Stimulated activated CD4-positive, alpha-beta T cell treated with anti-CD3 and anti-CD28 coated beads, Interleukin-1b, Interleukin-23, amount 100 ng/mL, for 24 hours (primary cell): ENCODE data around the gene METTL16.

Source experiments
- DNase-seq, 4 experiments: peaks; one replicate each; pipeline ENCODE4 v3.0.0-alpha.2; 2020; ENCODE audit warnings: low read depth in 4 of 4, low spot score in 1 of 4

The METTL16 gene

DNA sequence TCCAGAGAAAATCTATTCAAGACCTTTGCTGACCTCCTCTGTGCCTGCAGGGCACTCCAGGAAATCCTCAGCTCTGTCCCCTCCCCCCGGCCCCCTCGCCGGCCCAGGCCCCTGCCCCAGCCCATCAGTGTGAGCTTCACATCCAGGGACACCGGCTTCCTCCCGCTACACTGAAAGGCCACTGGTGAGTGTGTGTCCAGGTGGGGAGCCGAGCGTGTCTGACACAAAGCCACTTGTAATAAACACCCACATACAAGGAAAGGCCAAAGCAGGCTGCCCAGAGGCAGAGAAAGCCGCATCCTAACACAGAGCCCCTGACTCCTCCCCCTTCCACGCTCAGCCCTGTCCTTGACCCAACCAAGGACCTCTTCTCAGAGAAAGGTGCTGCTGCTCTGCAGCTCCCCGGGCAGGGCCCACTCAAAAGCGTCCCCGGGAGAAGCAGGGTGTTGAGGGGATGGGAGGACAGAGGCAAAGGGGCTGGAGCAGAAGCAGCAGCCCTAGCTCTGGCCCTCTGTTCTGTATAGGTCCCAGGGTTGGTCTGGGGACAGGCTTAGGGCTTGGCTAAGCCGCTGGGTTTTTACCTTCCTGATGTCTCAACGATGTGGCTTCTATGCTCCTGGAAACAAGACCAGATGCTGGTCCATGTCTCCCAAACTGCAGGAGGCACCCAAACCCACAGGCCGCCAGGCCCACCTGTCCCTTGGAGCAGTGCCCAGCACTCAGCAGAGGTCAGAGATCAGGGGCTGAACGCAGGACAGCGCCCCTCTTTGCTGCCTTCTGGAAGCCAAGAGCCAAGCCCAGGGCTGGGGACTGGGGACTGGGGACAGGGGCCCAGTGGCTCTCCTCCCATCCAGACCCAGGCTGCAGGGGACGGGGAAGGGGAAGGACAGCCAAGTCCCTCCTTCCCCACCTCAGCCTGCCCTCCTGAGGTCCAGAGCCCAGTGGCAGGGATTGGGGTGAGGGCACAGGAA, 126.2 kb downstream of the METTL16 start:
- DNase-seq = no peak

GRCh38 chr17:2384439-2385127, 127.1 kb downstream of the METTL16 start:
- no peak for DNase-seq

DNA sequence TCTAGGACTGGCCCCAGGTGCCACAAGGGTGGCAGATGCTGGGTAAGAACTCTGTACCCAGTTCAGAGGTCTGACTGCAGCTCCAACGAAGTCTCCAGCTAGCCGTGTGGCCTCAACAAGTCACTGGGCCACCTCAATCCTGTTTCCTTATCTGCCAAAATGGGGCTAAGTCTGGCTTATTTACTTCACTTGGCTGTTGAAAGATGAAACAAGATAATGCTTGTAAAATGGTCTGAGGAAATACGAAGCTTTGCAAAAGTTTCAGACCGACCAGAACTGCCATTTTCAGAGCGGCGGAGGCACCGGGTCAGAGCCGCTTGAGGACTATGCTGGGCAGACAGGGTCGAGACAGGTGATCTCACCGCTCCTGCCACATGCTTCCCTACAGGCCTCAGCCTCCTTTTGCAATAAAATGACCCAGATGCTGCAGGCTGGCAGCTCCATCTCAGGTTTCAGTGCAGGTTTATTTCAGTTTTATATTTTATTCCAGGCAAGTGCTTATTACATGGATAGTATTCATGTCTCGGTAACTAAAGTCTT, 128.0 kb downstream of the METTL16 start:
- no peak for DNase-seq

- no peak for DNase-seq
Observed at GRCh38 chr17:2380950-2381649, 130.6 kb downstream of the METTL16 start.

- DNase-seq = no peak
Observed at GRCh38 chr17:2380226-2380922, 131.3 kb downstream of the METTL16 start.

DNA sequence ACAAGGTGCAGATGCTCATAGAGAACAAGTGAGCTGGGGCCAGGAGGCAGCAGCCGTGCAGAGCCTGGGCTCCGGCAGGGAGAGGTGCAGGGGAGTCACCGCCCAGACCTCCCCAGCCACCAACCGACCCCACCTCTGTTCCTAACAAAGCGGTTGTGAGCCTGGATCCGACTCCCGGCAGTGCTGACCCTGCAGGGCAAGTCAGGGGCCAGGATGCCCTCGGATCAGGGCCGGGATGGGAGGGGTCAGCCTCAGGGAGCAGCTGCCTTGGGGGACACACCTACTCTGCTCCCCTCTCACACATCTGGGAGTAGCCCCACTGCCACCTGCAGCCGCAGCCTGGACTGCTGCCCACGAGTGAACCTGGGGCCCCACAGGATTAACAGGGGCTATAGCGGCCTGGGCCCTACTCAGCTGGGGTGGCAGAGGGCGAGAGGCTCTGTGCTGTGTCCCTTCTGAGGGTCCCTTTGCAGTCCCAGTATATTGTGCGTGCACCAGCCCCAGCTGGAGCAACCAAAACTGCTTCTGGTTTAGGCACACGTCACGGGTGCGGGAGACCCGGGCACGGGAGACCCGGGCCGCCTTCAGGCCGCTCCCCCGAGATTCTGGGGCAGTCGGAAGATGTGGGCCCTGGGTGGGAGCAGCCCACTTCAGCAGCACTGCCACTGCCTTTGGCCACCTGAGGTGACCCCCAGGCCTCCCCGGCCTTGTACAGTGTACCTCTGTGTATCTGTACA, 132.0 kb downstream of the METTL16 start:
- no peak for DNase-seq

DNA sequence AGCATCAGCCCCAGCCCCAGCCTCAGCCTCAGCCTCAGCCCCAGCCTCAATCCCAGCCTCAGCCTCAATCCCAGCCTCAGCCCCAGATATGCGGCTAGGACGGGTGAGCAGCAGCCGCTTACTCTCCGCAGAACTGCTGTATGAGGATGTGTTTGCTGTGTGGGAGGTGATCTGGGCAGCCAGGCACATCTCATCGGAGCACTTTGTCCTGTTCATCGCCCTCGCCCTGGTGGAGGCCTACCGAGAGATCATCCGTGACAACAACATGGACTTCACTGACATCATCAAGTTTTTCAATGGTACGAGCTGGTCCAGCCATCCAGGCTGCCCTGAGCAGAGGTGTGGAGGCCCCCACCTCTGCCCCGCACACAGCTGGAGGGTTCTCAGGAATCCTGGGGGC, 132.8 kb downstream of the METTL16 start:
- no peak for DNase-seq

DNA sequence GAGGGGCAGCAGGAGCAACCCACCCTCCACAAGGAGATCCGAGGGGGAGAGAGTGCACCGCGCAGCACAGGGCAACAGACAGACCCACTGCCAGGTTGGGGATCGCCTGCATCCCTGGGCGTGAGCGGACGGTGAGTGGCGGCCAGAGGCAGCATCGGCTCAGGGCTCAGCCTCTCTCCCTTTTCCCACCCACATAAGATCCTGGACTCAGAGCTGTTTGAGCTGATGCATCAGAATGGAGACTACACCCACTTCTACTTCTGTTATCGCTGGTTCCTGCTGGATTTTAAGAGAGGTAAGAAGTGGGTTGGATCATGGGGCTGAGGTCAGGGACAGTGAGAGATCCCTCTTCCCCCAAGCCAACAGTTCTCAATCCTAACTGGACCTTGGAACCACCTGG, 134.0 kb downstream of the METTL16 start:
- DNase-seq = no peak

DNA sequence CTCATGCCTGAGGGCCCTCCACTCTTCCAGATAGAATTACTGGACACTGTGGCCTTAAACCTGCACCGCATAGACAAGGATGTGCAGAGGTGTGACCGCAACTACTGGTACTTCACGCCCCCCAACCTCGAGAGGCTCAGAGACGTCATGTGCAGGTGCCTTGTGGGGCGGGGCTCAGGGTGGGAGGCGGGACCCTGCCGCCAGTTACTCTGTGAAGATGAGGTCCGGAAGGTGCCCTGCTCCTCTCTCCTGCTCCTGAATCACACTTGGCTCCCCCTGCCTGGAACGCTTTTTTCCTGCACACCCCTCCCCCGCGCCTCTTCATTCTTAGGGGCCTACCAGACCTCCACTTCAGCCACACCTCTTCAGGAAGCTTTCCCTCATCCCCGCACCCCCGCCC, 135.6 kb downstream of the METTL16 start:
- no peak for DNase-seq

GRCh38 chr17:2375406-2375805, 136.3 kb downstream of the METTL16 start:
- DNase-seq = no peak

- no peak for DNase-seq
Observed at GRCh38 chr17:2374549-2375285, 137.0 kb downstream of the METTL16 start.

DNA sequence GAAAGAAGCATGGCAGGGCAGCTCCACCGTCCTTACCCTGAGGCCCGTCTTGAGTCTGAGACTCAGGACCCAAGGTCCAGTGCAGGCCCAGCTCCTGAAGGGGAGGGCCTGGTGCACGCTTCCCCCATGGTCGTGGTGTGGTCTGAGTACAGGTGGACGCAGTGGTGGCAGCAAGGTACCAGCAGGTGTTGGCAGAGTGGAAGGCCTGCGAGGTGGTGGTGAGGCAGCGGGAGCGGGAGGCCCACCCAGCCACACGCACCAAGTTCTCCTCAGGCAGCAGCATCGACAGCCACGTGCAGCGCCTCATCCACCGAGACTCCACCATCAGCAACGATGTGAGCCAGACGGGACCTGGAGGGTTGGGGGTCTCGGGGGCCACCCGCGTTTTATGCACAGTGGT, 138.5 kb downstream of the METTL16 start:
- DNase-seq = no peak

DNA sequence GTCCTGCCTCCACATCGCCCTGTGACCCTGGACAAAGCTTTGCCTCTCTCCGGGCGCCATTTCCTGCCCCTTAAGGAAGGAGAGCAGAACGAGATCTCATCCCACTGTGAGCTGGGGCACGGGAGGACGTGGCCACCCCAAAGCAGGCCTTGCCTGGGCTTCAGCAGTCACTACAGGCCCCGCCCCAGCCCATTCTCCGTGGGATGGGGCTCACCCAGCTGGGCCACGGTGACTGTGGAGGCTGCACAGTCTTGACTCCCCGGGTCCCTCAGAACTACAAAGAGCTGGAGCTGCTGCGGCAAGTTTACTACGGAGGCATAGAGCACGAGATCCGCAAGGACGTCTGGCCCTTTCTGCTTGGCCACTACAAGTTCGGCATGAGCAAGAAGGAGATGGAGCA, 139.0 kb downstream of the METTL16 start:
- DNase-seq = no peak

- no peak for DNase-seq
Observed at GRCh38 chr17:2372180-2372579, 139.5 kb downstream of the METTL16 start.

DNA sequence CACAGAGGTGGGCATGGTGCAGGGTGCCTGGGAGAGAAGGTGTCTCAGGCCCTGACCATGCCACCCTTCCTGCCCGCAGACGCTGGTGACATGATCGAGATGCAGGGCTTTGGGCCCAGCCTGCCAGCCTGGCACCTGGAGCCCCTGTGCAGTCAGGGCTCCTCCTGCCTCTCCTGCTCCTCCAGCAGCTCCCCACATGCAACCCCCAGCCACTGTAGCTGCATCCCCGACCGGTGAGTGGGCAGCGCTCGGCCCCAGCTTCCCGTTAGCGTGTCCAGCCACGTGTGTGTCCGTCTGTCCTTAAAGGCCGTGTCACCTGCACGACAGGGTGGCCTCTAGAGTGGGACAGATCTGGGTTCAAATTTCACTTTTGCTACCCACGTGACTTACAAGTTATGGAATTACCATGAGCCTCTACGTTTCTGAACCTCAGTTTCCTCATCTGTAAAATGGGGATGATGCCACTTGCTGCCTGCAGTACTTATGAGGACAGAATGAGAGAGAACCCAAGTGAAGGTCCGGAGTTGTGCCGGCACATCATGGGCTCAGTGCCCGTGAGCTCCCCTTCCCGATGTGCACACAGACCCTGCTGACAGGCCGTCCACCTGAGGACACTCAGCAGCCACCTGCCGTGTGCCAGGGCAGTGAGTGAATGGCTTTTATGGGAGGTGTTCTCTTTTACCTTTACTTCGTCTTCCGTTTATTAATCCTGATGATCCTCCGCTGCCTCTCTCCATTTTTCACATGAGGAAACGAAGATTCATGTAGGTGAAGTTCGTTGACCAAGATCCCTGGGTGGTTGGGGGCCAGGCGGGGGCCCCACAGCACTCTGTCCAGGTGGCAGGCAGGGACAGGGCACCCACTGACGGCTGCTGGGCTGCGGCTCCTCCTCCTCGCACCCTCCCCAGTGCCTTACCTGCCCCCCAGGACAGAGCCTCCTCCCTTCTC, 140.2 kb downstream of the METTL16 start:
- no peak for DNase-seq

- no peak for DNase-seq
Observed at GRCh38 chr17:2370211-2370589, 141.5 kb downstream of the METTL16 start.

GRCh38 chr17:2369551-2370210, 142.0 kb downstream of the METTL16 start:
- DNase-seq = no peak

- no peak for DNase-seq
Observed at GRCh38 chr17:2369039-2369438, 142.6 kb downstream of the METTL16 start.
